ENCODE measurements around the gene HMGCL.
"Not testable (repeated sequence)": the region's sequence is repeated elsewhere in the genome, so short reads cannot be mapped to it uniquely, and the experiment has no call there.

Gene HMGCL

DNA sequence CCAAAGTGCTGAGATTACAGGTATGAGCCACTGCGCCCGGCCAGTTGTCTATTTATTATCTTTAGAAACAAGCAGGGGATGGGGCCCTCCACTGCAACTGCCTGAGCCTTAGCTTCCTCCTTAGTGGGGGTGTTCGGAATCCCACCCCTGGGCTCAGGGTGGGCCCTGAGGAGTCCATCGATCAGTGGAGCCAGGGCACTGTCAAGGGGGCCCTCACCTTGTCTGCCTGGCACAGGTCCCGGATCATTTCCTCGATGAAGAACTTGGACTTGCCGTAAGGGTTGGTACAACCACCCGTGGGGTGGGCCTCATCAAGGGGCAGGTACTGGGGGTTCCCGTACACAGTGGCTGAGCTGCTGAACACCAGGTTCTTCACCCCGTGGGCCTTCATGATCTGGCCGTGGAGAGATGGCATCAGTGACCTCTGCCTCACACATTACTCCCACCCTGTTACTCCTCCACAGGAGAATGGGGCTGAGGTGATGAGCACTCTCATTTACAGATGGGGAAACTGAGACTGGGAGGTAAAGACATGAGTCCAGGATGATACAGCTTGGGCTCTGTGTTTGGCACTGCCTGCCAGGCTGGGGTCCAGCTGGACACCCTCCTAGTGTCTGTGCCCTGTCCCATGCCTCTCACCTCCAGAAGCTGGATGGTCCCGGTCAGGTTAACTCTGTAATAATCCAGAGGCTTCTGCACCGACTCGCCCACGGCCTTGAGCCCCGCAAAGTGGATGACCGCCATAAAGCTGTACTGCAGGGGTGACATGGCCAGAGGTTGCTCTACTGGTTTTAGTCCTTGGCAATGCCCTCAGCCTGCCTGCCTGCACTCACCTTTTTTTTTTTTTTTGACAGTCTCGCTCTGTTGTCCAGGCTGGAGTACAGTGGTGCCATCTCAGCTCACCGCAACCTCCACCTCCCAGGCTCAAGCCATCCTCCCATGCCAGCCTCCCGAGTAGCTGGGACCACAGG is 27.5 kb downstream of the HMGCL start:
- FAIRE-seq, result no peak

DNA sequence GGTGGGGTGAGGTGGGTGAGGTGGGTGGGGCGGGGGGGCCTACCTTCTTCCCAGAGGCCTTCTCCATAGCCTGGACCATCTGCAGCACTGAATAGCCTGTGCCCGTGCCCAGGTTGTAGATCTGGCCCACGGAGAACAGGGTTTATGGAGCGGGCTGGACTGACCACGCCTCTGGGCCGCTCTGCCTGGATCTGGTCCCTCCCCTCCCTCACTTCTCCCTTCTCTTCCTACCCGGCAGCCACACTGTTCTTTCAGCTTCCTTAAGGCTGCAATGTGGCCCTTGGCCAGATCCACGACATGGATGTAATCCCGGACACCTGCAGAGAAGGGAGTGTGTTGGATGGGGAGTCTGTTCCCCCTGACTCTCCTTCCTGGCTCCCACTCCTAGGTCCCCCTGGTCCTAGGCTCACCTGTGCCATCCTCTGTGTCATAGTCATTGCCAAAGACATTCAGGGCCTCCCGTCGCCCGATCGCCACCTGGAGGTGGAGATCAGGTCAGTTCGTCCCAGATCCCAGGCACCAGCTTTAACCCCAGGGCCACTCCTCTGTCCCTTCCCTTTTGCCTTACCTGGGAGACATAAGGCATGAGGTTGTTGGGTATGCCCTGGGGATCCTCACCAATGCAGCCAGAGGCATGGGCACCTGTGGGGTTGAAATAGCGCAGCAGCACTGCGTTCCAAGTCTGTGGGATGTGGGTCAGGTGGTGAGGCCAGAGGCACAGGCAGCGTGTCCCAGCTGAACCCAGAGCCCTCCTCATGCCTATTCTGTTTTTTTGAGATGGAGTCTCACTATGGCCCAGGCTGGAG is 28.6 kb downstream of the HMGCL start:
- FAIRE-seq, result no peak

DNA sequence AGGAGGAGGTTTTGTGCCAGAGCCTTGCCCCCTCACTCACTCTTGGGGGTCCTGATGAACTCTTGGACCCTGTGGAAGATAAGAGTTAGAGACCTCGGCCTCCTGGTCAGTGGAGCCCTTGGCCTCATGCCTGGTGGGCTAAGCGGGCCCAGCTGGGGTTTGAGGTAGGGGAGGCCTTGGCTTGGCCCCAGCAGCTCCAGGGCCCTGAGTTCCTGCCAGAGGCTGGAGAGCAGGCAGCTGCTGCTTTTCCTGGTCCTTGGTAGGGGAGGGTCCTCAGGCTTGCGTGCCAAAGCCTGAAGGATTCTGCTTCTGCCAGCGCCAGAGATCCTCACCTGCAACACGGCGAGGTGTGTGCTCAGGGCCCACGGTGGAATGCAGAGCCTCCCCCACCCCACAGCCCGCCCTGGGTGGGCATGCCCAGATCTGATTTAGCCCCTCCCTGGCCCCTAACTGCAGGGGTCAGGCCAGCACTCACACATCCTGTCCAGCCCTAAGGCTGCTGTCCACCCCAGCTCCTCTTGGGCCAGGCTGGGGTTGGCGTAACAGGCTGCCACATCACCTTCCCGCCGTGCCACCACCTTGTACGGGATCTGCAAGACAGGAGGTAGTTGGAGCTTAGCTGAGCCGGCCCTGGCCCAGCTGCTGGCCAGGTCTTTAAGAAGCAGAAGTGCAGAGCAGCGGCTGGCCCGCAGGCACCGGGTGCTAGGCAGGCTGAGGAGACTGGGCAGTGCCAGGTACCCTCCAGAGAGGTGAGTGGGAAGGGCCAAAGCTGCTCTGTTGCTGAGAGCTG is 29.4 kb downstream of the HMGCL start:
- FAIRE-seq, result no peak

DNA sequence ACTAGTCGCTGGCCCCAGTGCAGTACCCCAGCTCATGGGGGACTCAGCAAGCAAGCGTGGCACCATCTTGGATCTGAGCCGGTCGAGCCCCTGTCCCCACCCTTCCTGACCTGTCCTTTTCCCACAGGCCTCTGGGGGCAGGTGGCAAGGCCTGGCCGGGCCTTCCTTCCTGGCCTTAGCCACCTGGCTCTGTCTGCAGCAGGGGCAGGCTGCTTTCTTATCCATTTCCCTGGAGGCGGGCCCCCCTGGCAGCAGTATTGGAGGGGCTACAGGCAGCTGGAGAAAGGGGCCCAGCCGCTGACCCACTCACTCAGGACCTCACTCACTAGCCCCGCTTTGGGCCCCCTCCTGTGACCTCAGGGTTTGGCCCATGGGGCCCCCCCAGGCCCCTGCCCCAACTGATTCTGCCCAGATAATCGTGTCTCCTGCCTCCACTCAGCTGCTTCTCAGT is 30.5 kb downstream of the HMGCL start:
- FAIRE-seq, result not testable (repeated sequence)

DNA sequence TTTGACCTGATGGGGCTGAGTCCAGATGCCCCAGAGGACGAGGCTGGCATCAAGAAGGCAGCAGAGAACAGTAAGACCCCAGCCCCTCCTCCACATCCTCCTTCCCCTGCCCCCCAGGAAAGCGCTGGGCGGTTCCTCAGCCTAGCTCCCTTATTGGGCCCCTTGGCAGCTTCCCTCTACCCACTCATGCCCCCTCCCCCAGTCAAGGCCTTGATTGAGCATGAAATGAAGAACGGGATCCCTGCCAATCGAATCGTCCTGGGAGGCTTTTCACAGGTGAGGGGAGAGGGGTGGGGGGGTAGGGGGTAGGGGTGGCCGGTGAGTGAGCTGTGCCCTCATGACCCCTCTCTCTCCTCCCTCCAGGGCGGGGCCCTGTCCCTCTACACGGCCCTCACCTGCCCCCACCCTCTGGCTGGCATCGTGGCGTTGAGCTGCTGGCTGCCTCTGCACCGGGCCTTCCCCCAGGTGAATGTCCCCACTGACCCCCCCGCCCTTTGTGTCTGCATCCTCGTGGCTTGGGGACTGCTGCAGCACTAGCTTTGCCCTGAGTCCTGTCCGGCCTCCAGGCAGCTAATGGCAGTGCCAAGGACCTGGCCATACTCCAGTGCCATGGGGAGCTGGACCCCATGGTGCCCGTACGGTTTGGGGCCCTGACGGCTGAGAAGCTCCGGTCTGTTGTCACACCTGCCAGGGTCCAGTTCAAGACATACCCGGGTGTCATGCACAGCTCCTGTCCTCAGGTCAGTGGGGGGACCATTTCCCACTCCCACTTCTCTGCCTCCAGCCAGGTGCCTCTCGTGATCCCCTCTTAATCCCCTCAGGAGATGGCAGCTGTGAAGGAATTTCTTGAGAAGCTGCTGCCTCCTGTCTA is 31.1 kb downstream of the HMGCL start:
- FAIRE-seq, result no peak

DNA sequence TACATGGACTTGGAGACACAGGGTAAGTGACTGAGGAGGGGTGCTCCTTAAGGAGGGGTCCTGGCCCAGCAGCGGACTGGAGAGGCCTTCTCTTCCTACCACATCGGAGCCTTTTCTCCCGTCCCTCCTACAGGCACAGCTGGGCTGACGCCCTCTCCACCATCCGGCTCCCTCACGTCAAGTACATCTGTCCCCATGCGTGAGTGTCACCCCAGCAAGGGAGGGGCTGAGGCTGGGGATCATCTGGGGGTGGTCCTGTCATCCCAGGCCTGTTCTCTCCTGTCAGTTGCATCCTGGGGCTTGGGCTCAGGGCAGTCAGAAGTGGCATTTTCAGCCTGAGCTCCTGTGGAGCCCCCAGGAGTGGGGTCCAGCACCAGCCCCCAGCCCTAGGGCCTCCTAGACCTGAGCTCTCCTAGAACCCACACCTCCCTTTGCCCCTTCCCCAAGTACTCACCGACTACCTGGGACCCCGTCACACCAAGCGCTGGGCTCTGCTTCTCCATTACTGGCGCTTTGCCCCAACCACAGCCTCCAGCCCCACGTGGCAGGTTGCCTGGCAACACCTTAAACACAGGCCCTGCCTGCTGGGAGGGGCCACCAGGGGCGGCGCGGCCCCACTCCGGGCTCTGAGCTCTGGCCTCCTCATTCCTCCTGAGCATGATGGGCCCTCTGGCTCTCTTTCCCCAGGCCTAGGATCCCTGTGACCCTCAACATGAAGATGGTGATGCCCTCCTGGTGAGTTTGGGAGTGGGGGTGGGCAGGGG is 32.0 kb downstream of the HMGCL start:
- no peak for FAIRE-seq

DNA sequence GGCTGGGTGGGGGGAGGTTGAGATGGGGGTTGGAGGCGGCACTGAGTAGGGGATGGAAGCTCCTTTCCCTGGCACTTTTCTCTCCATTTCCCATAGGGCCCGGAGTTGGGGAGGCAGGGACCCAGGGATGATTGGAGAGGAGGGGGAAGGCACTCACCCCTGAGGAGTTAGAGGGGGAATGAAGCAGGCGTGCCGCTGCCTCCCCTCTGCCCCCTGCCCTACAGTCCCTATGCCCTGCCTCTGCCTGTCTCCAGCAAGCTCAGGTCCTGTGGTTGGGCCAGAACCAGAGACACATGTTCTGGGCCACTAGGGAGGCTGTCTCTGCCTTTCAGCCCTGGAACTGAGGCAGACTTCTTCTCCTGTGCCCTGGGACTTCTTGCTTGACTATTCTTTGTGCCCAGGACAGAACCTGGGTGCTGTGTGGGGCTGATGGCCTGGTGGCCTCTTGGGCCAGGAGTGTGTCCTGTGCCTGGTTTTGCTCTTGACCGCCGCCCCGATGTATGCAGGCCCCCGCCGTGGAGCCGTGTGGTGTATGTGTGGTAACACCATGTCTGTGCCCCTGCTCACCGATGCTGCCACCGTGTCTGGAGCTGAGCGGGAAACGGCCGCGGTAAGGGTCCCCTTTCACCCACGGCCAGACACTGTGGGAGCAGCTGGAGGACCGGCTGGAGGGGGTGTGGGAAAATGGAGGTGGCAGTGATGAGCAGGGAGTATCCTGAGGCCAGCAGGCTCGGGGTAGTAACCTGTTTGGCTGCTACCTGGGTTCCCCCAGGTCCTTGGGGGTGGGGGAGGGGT is 32.9 kb downstream of the HMGCL start:
- no peak for FAIRE-seq

DNA sequence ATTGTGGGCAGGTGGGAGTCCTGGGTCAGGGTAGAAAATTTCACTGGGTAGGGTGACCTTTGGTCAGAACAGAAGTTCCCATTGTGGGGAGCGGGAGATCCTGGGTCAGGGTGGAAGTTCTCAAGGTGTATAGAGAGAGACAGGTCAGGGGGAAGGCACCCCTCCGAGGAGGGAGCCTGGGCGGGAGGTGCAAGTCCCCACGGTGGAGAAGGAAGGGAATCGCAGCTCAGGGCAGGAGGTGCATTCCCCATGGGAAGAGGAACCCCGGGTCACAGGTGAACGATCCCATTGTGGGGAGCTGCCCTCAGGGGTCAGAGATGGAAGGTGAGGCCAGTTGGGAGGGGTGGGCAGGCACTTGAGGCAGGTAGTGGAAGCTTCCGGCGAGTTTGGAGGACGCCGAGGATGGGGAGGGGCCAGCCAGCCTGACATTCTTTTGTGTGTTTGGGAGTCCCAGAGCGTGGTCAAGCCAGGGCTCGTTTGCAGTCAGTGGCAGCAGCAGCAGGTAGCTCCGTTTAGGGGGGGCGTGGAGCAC is 33.6 kb downstream of the HMGCL start:
- no peak for FAIRE-seq

DNA sequence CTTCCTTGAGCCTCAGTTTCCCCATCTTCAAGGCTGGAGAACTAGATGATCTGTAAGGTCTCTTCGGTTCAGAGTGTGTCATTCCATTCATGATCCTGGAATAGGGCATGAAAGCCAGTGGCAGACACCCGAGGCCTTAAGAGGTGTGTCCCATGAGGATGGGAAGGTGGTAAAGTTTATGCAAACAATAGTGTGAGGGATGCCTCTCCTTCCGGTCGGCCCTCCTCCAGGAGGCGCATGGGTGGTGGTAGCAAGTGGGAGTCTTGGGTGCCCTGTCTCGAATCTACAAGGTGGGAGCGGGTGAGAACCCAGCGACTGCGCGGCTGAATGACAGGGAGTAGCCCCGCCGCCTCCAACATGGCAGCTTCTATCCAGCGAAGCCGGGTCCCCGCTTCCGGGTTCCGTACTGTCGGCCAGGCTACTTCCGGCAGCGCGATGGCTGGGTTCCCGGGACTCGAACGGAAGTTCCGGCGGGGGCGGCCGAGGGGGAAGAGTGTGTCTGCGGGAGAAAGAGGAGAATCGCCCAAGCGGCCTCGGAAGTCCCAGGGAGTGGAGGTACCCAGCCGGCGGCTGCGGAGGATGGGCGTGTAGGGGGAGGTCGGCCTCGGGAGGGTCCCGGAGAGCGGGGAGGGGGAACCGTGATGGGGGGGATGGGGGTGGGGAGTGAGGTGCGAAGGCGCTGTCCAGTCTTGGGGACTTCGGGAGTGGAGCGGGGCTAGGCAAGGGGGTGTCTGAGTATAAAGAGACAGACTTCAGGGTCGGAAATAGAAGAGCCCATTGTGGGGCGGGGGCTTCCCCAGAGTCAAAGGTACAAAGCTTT is 34.3 kb downstream of the HMGCL start, which contains the start of gene LYPLA2:
Gene LYPLA2, plus strand, starts transcription at position 450 of the 820 bp plus-strand sequence. CDS start 1,538 bp downstream, outside the sequence.
- peak; percentile 70 for FAIRE-seq

DNA sequence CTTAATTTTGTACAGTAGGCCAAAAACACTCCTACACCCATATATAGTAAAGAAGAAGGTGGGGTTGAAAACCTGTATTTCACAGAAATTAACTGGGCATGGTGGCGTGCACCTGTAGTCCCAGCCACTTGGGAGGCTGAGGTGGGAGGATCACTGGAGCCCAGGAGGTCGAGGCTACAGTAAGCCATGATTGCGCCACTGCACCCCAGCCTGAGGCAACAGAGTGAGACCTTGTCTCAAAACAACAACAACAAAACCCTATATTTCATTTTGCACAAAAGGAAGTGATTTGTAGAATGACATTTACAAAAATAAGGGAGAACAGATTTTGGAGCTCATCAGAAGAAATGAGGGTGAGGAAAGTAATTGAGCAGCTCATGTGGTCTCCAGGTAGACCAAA is 36.5 kb downstream of the HMGCL start:
- no peak for FAIRE-seq

DNA sequence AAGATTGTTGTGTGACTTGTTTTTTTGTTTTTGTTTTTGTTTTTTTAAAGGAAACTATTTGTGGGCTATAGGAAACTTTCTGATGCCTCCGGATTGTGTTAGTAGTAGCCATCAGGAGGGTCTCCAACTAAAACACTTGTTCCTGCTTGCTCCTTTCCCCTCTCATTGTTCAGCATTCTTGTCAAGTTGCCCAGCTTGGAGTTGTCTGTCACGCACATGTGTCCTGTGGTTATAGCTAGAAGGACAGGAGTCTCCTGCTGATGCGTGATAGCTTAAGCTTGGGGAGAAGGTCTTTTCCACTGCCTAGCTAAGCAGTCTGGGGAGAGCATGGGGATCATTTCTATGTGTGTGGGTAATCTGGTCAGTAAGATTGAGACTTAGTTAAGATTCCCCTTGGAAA is 37.5 kb downstream of the HMGCL start:
- no peak for FAIRE-seq

DNA sequence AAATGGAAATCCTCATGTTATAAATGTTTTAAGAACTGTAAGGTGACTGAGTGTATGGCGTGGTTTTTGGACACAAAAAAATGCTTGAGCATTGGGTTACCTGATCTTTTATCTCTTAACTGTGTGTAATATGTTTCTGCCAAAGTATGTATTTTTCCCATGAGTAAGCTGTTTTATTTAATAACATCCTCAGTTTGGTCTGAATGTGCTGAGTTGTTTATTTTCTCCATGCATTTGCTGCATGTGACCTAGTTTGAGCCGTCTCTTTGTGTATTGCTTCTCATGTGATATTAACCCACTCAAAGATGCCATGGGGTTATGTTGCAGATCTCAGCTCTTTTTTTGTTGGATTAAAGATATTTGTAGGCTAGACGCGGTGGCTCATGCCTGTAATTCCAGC is 40.4 kb downstream of the HMGCL start:
- no peak for FAIRE-seq

DNA sequence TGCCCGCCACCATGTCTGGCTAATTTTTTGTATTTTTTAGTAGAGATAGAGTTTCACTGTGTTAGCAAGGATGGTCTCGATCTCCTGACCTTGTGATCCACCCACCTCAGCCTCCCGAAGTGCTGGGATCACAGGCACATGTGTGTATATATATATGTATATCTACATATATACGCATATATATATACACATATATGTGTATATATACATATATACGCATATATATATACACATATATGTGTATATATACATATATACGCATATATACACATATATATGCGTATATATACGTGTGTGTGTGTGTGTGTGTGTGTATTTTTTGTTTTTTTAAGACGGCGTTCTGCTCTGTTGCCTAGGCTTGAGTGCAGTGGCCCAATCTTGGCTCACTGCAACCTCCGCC is 42.1 kb downstream of the HMGCL start:
- FAIRE-seq, result not testable (repeated sequence)

DNA sequence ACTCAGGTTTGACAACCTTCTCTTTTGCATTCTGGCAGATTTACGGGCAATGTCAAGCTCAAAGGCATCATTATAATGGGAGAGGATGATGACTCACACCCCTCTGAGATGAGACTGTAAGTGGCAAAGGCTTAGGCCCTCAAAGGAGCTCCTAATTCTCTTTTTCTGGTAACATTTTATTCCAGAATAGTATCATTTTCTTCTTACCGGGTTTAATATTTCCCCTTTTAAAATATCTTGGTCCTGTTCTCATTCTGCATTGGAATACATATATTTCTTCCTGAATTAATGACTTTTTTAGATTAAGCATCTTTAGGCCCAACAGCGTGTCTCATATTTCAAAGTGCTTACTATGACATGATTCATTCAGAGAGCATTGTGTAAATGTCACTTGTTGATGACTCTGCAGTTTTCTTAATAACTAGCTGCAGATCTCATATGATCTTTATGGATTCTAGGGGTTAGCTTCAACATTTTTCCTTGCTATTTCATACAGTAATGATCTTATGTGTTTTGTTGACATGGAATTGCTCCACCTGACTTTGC is 45.3 kb downstream of the HMGCL start:
- FAIRE-seq, result no peak

DNA sequence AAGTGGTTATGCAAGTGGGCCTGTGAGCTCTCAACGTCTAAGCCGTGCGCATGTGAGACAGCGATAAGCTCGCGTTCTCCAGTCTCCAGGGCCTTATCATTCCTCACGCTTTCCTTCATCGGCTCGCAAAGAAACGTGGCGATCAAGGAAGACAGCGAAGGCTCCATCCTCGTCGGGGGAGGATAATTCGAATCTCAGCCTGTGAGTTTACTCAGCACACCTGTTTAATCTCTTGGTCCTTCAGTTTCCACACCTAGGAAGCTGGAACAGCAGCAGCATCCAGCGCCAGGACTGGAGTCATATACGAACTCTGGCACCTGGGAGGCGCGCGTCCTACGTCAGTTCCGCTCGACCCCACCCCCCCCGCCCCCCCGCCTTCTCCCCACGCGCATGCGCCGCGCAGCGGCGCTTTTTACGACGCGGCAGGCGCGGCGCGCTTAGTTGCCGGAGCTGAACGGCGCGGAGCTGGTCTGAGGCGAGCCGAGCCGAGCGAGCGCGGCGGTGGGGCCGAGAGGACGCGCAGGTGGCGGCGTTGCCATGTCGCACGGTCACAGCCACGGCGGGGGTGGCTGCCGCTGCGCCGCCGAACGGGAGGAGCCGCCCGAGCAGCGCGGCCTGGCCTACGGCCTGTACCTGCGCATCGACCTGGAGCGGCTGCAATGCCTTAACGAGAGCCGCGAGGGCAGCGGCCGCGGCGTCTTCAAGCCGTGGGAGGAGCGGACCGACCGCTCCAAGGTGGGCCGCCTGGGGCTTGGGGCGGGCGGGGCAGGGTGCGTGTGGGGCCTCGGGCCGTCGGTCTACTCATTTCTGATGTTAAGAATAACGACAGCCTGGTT is 47.0 kb downstream of the HMGCL start, which contains the start of gene PITHD1:
Gene PITHD1, plus strand, starts transcription at position 440 of the 836 bp plus-strand sequence. Its CDS starts 98 bp downstream, at position 538.
- FAIRE-seq, result no peak

DNA sequence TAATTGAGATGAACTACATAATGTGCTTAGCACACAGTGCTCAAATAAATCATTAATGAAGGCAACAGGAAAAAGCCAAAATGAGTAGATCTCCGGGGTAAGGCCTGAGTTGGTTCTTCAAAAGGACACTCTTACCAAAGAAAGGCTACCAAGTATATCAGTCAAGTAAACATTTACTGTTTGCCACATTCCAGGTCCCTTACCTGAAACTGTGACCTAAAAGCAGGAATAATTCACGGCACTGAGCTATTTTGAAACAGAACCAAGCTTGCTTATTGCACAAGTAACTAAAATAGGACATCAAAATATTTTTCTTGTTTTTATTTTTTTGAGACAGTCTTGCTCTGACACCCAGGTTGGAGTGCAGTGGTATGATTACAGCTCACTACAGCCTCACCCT is 49.0 kb downstream of the HMGCL start:
- no peak for FAIRE-seq

DNA sequence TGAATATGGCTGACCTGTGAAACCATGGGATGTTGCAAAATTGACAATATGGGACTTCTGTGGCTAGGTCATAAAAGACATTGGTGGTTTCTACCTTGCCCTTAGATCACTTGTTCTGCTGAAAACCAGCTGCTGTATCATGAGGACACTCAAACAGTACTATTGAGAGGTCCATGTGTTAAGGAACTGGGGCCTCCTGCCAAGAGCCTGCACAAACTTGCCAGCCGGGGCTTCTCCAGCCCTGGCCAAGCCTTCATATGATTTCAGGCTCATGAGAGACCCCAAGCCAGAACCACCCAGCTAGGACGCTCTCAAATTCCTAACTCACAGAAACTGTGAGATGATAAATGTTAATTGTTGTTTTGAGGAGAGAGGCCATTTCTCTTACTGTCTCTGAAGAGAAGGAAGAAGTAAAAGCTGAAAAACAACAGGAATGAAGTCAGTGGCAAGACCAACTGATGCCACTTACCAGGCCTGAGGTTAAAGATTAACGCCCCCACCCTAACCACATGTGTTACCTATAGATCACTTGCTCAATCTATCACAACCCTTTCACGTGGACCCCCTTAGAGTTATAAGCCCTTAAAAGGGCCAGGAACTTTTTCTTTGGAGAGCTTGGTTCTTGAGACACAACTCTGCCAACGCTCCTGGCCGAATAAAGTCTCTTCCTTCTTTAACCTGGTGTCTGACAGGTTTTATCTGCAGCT is 50.9 kb downstream of the HMGCL start:
- FAIRE-seq, result no peak
